ENCODE data around the gene CFAP91. TPM values are rescaled to one million over a fixed set of nuclear protein-coding genes. Genes with fewer than 3 reads are reported as not detected.
"Not testable (repeated sequence)": the region's sequence is repeated elsewhere in the genome, so short reads cannot be mapped to it uniquely, and the experiment has no call there.

The CFAP91 gene
- total RNA-seq, 2 experiments from 2014 or later: 0.11 to 0.94 TPM

DNA sequence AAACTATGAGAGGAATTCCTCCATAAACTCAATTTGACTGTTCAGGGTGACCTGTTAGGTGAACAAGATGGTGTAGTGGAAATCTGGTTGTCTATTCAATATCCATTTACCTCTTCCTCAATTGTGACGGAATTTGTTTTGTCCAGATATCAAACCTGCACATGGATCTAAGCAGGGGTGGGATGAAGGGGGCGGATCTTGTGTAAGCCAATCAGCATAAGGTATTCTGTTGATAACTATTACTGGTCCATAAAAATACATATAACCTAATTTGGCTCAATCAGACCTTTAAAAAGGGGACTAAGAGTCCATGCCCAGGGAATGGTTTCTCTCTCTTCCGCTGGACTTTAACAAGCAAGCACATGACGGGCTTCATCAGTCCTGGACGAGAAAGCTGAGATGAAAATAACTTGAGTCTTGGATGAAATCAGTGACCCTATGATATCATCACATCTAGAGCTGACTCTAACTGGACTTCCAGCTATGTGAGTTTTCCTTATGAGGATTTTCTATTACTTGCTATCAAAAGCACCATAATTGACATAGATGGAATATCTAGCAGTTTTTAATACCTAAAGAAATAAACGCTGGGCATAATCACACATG lies 36.8 kb upstream of the CFAP91 start:
- no peaks in the 10 kb centered on the region for H3K27me3 Mint-ChIP-seq
- POLR2A ChIA-PET: interaction anchor here (0.5 kb wide), 1 partner anchor 148 kb away, joined by 5 read pairs; no protein-coding TSS in a partner anchor
- ATAC-seq (ENCODE audit: low read depth): no peak

DNA sequence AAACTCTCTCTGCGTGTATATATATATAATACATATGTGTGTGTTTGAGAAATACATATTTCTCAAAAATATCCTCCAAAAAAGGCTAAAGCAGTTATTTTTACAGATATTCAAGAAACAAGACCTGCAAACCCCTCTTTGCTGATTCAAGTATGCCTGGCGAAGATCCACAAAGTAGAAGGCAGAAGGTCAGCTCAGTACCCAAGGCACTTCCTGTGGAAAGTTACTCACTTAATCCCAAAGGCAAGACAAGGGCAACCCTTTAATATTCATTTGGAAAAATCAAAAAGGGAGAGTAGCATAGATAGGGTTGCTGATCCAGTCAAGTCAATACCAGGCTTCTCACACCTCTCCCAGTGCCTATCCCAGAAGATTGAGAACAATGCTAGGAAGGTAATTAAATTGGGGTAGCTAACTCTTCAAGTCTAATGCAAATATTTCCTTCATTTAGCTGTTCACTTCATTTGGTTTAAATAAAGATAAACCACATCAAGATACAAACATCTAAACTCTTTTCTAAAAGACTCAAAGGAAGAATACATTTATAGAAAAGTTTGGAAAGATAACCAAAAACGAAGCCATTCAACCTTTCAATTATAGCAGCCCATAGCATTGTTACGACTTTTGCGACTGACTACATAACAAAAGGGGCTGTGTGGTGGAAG lies 32.8 kb upstream of the CFAP91 start:
- POLR2A ChIA-PET: interaction anchor here (0.6 kb wide), 1 partner anchor 14 kb away, joined by 3 read pairs; no protein-coding TSS in a partner anchor
- H3K27me3 Mint-ChIP-seq: no peaks in the 10 kb centered on the region
- ATAC-seq (ENCODE audit: low read depth): no peak
- H3K4me3 Mint-ChIP-seq: no peak overlapping the region
- peaks cover 8% of the 10 kb centered on the region for H3K4me1 Mint-ChIP-seq
- H3K27ac Mint-ChIP-seq: no peak overlapping the region
- peaks cover 32% of the 10 kb centered on the region for H3K36me3 Mint-ChIP-seq
- H3K9me3 Mint-ChIP-seq: no peaks in the 10 kb centered on the region
- no peak for DNase-seq

More for the DNA sequence above, 36.8 kb upstream of the CFAP91 start:
- H3K4me1 Mint-ChIP-seq: peaks cover 9% of the 10 kb centered on the region
- H3K36me3 Mint-ChIP-seq: peaks cover 23% of the 10 kb centered on the region
- no peak overlapping the region for H3K27ac Mint-ChIP-seq
- H3K4me3 Mint-ChIP-seq: no peak overlapping the region
- no peaks in the 10 kb centered on the region for H3K9me3 Mint-ChIP-seq
- no peak for DNase-seq

DNA sequence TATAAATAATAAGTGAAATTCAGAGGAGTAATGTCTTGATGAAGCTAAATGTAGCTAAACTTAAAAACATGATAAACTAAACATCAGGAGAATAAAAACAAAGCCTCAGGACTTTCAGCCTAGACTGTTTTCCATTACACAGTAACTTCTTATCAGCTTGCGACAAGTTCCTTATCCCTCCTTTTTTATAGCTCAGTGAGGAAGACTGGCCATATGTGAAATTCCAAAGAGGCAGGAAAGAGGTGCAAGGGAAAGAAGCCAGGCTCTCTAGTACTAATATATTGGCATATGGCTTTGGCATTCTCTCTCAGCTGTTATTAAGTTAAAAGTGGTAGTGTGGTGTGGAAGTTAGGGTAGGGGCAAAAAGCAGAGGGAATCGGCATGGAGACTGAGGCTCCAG lies 30.0 kb upstream of the CFAP91 start:
- no peak for DNase-seq
- Mint-ChIP-seq H3K9me3 (no peaks in the 10 kb centered on the region), H3K27me3 (no peaks in the 10 kb centered on the region), H3K36me3 (peaks cover 27% of the 10 kb centered on the region), H3K4me3 (no peak overlapping the region), H3K27ac (no peak overlapping the region), H3K4me1 (peaks cover 30% of the 10 kb centered on the region)
- POLR2A ChIA-PET: interaction anchor here (1.1 to 1.2 kb wide), 2 partner anchors 9 to 174 kb away, joined by 4 read pairs; partner anchors contain the start of gene TIMMDC1
- no peak for ATAC-seq (ENCODE audit: low read depth)

DNA sequence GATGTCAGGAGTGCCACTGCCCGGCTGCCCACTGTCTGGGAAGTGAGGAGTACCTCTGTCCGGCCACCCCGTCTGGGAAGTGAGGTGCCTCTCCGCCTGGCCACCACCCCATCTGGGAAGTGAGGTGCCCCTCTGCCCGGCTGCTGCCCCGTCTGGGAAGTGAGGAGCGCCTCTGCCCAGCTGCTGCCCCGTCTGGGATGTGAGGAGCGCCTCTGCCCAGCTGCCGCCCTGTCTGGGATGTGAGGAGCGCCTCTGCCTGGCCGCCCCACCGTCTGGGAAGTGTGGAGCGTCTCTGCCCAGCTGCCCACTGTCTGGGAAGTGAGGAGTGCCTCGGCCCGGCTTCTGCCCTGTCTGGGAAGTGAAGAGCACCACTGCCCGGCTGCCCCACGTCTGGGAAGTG lies 28.9 kb upstream of the CFAP91 start:
- Mint-ChIP-seq H3K4me3 (no peak overlapping the region), H3K27me3 (no peaks in the 10 kb centered on the region), H3K27ac (no peak overlapping the region), H3K4me1 (peaks cover 31% of the 10 kb centered on the region), H3K36me3 (peaks cover 27% of the 10 kb centered on the region), H3K9me3 (no peaks in the 10 kb centered on the region)
- DNase-seq: no peak
- POLR2A ChIA-PET: no interaction called here
- ATAC-seq (ENCODE audit: low read depth): no peak

DNA sequence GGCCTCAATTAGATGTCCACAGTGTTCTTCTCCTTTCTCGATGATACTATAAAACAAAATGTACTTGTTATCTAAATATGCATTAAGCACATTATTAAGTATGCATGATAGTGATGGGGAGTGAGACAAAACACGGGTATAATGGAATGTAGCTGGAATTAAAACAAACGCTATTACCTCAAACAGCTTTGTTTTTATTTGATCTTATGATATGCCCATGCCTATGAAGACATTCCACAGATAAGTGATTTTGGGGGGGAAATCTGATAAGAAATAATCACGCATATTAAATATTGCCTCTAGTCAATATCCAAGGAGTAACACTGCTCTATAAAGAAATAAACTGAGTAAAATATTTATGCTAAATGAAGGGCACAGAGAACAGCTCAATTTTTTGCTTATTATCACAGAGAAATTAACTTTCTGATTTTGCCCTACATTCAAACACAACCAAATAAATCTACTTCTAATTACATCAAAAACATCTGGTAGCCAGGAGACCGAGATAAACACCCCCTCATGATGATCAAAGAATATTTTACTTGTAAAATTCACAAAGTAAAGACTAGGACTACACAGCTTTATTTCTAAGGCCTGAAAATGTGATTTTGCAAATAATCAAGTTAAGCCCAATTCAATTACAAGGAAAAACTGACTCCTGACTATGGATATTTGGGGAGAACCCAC lies 27.5 kb upstream of the CFAP91 start:
- Mint-ChIP-seq H3K27ac (peak overlapping the region; percentile 97), H3K27me3 (no peaks in the 10 kb centered on the region), H3K36me3 (peaks cover 23% of the 10 kb centered on the region), H3K9me3 (no peaks in the 10 kb centered on the region), H3K4me1 (peaks cover 35% of the 10 kb centered on the region), H3K4me3 (peak overlapping the region; percentile 87)
- DNase-seq (no peak), ATAC-seq (ENCODE audit: low read depth) (no peak)
- POLR2A ChIA-PET: interaction anchor here (0.7 to 2.6 kb wide), 4 partner anchors 18 to 212 kb away, joined by 3 to 16 read pairs (median 4); partner anchors contain the start of gene TMEM39A

DNA sequence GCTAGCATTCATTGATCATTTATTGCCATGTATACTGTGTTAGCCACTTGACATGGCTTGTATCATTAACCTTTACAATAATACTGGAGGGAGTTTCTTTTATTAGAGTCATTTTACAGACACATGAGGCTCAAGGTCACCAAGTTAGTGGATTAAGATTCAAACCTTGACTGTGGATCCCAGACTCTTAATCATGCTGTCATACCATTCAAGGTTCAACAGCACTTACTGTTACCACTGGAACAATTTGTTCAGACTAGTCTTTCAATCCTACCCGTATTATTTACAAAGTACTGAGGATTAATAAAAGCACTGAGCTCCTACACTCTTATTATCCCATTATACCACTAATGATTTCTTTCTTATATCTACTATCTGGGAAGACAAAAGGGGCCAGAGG lies 26.8 kb upstream of the CFAP91 start:
- H3K27ac Mint-ChIP-seq: peak overlapping the region; percentile 97
- POLR2A ChIA-PET: interaction anchor here (1.1 to 2.6 kb wide), 11 partner anchors 13 to 213 kb away, joined by 3 to 16 read pairs (median 4); partner anchors contain the start of genes POGLUT1, TIMMDC1 and TMEM39A
- H3K36me3 Mint-ChIP-seq: peaks cover 22% of the 10 kb centered on the region
- peaks cover 34% of the 10 kb centered on the region for H3K4me1 Mint-ChIP-seq
- H3K9me3 Mint-ChIP-seq: no peaks in the 10 kb centered on the region
- no peaks in the 10 kb centered on the region for H3K27me3 Mint-ChIP-seq
- no peak for ATAC-seq (ENCODE audit: low read depth)
- no peak for DNase-seq
- peak overlapping the region; percentile 87 for H3K4me3 Mint-ChIP-seq

DNA sequence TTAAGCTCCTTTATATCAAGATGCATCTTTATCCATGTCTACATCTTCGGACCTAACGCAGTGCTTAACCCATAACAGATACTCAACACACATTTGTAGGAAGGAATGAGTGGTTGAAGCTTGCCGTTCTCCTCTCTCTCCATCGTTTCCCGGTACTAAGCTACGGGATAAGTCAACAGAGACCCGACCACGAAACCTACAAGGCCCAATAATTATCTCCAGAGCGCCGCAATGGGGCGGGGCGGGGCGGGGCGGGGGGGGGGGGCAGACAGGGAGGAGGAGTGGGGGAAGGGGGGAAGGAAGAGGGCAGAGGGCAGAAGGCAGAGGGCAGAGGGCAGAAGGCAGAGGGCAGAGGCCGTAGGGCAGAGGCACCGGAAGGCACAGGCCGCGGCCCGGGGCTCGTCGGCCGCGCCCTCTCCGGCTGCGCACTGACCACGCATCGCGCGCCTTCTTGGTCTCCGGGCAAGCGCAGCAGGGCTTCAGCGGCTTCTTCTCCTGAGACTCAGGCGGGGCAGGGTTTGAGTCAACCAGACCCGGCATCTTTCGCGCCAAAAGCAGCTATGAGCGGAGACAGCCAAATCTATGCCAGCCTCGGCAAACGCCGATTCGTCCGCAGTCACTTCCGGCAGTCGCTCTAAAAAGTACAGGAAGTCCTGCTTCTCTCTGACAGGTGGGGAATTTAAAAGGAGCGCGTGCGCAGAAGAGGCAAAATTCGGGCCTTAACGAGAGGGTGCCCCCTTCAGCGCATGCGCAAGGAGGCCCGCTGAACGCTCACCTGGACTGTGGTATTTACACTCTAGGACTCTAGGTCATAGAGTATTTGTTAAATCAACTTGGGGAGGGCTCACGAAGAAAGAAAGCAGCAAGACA lies 25.8 kb upstream of the CFAP91 start, which contains the start of gene COX17:
Gene COX17 (minus strand): TSS at position 636 of the 870 bp plus-strand sequence. CDS start 96 bp downstream, at position 540.
- Mint-ChIP-seq H3K4me3 (peak within 1 kb of the TSS; percentile 87), H3K27ac (peak within 1 kb of the TSS; percentile 97), H3K36me3 (peaks cover 18% of the 10 kb centered on the region), H3K9me3 (no peaks in the 10 kb centered on the region), H3K4me1 (peaks cover 32% of the 10 kb centered on the region), H3K27me3 (no peaks in the 10 kb centered on the region)
- POLR2A ChIA-PET: interaction anchor here (0.6 to 2.6 kb wide), 15 partner anchors 10 to 419 kb away, joined by 3 to 16 read pairs (median 4); partner anchors contain the start of genes POGLUT1, TIMMDC1 and TMEM39A
- ATAC-seq (ENCODE audit: low read depth) (peak; percentile 92), DNase-seq (peak; percentile 91)

DNA sequence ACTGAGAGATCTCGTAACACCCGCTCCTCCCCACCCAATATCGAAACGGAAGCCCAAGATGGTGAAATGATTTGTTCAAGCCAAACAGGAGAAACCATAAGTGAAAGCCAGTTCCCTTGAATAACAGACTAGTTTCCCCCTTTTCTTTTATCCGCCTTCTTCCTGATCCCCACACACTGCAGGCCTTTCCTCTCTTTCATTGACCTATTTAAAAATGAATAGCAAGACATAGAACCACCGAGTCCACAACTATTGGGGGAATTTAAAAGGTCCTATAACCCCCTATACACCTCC lies 25.2 kb upstream of the CFAP91 start:
- POLR2A ChIA-PET: interaction anchor here (1.3 to 2.6 kb wide), 8 partner anchors 13 to 418 kb away, joined by 3 to 16 read pairs (median 5); partner anchors contain the start of genes TIMMDC1 and TMEM39A
- Mint-ChIP-seq H3K9me3 (no peaks in the 10 kb centered on the region), H3K27me3 (no peaks in the 10 kb centered on the region), H3K4me1 (peaks cover 30% of the 10 kb centered on the region), H3K27ac (peak overlapping the region; percentile 97), H3K4me3 (peak overlapping the region; percentile 87), H3K36me3 (peaks cover 14% of the 10 kb centered on the region)
- no peak for DNase-seq
- ATAC-seq (ENCODE audit: low read depth): no peak

DNA sequence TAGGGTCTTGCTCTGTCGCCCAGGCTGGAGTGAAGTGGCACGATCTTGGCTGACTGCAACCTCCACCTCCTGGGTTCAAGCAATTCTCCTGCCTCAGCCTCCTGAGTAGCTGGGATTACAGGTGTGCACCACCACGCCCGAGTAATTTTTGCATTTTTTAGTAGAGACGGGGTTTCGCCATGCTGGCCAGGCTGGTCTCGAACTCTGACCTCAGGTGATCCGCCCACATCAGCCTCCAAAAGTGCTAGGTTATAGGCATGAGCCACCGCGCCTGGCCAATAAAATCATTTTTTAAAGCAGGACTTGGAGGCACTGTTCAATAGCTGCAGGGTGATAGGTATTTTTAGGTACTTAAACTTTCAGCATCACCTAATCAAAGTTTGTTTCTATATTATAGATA lies 24.6 kb upstream of the CFAP91 start:
- not testable (repeated sequence) for ATAC-seq (ENCODE audit: low read depth); H3K27ac Mint-ChIP-seq; DNase-seq; H3K4me3 Mint-ChIP-seq; H3K9me3 Mint-ChIP-seq; H3K36me3 Mint-ChIP-seq; H3K27me3 Mint-ChIP-seq
- POLR2A ChIA-PET: interaction anchor here (1.3 kb wide), 1 partner anchor 14 kb away, joined by 3 read pairs; no protein-coding TSS in a partner anchor
- peaks cover 30% of the 10 kb centered on the region for H3K4me1 Mint-ChIP-seq

DNA sequence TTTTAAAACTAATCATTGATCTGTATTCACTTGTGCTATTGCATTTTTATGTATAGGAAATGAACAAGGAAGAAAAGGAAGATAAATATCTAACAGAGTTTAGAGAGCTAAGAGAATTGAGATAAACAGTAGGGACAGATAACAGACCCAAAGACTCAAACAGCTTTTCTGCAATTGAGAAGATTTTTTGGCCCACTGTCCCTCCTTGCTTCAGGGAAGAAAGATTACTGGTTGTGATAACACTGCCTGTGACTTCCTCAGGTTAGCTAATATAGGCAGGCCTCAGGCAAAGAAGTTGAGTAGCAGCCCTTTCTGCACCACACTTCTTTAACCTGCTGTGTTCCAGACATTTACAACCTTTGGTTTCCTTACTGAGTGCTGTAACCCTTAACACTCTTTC lies 22.9 kb upstream of the CFAP91 start:
- H3K4me3 Mint-ChIP-seq: no peak overlapping the region
- DNase-seq (no peak), ATAC-seq (ENCODE audit: low read depth) (no peak)
- POLR2A ChIA-PET: interaction anchor here (1.2 to 1.3 kb wide), 2 partner anchors 122 to 179 kb away, joined by 3 read pairs; no protein-coding TSS in a partner anchor
- no peak overlapping the region for H3K27ac Mint-ChIP-seq
- H3K4me1 Mint-ChIP-seq: peaks cover 28% of the 10 kb centered on the region
- H3K9me3 Mint-ChIP-seq: no peaks in the 10 kb centered on the region
- peaks cover 4% of the 10 kb centered on the region for H3K36me3 Mint-ChIP-seq
- H3K27me3 Mint-ChIP-seq: peaks cover 2% of the 10 kb centered on the region

DNA sequence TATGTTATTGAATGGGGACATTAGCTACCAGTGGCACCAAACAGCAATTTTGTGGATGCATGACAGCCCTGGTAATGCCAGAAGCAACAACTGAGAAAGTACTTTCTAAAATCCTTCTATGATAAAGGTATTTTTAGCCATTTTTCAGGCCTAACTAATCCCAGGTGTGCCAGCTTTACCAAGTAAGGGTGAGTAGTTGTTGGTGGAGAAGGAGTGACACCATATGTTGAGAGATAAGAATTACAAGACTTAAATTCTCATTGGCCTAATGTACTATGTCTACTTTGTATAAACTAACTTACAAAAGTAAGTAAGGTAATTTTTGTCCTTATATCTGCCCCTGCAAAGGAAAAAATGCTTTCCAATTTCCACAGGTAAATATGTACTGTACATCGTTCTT lies 21.5 kb upstream of the CFAP91 start:
- Mint-ChIP-seq H3K27me3 (peaks cover 6% of the 10 kb centered on the region), H3K4me1 (peaks cover 17% of the 10 kb centered on the region), H3K9me3 (no peaks in the 10 kb centered on the region), H3K4me3 (no peak overlapping the region), H3K36me3 (peaks cover 4% of the 10 kb centered on the region), H3K27ac (no peak overlapping the region)
- POLR2A ChIA-PET: interaction anchor here (1.0 to 1.2 kb wide), 2 partner anchors 124 to 217 kb away, joined by 3 read pairs; no protein-coding TSS in a partner anchor
- no peak for DNase-seq
- no peak for ATAC-seq (ENCODE audit: low read depth)

DNA sequence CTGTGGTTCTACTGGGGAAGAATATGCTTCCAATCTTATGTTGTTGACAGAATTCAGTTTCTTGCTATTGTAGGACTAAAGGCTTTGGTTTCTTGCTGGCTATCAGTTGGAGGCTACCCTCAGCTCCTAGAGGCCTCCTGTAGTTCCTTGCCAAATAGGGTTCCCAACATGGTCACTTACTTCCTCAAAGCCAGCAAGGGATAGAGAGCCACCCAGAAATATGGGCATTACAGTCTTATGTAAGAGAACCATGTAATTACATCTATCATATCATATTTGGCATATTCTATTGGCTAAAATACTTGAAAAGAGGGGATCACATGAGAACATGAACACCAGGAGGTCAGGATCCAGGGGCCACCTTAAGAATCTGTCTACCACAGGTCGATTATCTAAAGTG lies 19.4 kb upstream of the CFAP91 start:
- Mint-ChIP-seq H3K27me3 (peaks cover 8% of the 10 kb centered on the region), H3K4me1 (peaks cover 4% of the 10 kb centered on the region), H3K27ac (no peak overlapping the region), H3K36me3 (peaks cover 3% of the 10 kb centered on the region), H3K9me3 (peaks cover 7% of the 10 kb centered on the region), H3K4me3 (no peak overlapping the region)
- DNase-seq: no peak
- ATAC-seq (ENCODE audit: low read depth): no peak
- POLR2A ChIA-PET: no interaction called here

All from activated naive CD8-positive, alpha-beta T cell treated with anti-CD3 and anti-CD28 coated beads, Interleukin-2, amount 10 ng/mL, durations not matched to agents 7 days and 5 days (primary cell).